BJ (cell line): ENCODE results near the gene DPP6. TPM values are rescaled to one million over a fixed set of nuclear protein-coding genes. Genes with fewer than 3 reads are reported as not detected.

Experiments used
- CTCF ChIA-PET: fragments of 350-600 bp; formaldehyde crosslinking; extraction: SDS; loops from one replicate; lab custom pipeline; 2021; ENCODE audit warnings: antibody characterized with exemption, inconsistent platforms; lab: Yijun Ruan, JAX
- POLR2A ChIA-PET: fragments of 300-600 bp; sonication (Branson Sonifier 250); formaldehyde crosslinking; extraction: SDS; loops from one replicate; lab custom pipeline; 2021; ENCODE audit warnings: antibody characterized with exemption; lab: Charles Lee
- DNase-seq: peaks from one replicate; pipeline ENCODE4 v3.0.0-alpha.2; 2011; ENCODE audit warnings: low read depth
- H3K27me3 ChIP-seq: 2 replicates; pipeline ENCODE4 v1.6.0; 2011; ENCODE audit warnings: low read length; ENCODE audit not compliant: control insufficient read depth, insufficient read depth
- H3K36me3 ChIP-seq: 2 replicates; pipeline ENCODE4 v1.5.1; 2011; ENCODE audit warnings: low read length; ENCODE audit not compliant: control insufficient read depth, insufficient read depth
- H3K4me3 ChIP-seq: 2 replicates; pipeline ENCODE4 v1.5.1; 2011; ENCODE audit warnings: low read depth, mild to moderate bottlenecking, control low read depth, low read length
- polyA plus RNA-seq: library from polyadenylated mRNA; depleted of rRNA; stranded (reverse); fragments of >200 nt; gene quantifications from 2 replicates; pipeline ENCODE4 v1.2.3, GENCODE V29; 2011
- TF ChIP-seq, protein P1 (sequence below): IDR thresholded peaks from 2 replicates; pipeline ENCODE4 v1.5.1; 2011; ENCODE audit warnings: low read depth, mild to moderate bottlenecking, control low read depth, inconsistent platforms, low read length, moderate library complexity; ENCODE audit not compliant: insufficient read depth

Gene DPP6
- polyA plus RNA-seq, 1 experiment: not detected

DNA sequence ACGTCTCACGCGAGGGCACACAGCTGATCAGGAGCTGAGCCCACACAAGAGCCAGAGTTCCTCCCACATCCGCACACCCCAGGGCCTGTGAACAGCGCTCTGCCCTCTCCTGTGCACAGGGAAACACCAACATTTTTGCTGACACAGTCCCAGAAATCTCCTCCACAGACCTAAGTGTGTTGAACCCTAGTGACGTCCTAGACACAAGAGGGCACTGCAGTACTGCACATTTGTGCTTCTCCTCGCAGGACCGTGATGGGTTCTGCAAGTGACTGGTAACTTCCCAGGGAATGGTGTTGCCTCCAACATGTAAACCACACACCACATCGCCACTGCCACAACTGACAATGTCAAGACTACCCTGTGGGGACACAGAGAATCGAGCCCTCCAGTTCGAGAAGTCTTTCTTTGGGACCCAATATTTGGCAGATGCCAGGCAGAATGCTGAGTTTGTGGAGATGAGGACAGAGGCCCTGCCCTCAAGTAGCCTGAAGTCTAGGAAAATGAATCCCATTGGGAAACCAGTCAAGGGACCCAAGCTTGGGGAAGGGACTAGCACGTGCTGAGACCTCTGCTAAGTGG, 780.5 kb downstream of the DPP6 start:
- no peak for DNase-seq
- POLR2A ChIA-PET: no interaction called here
- CTCF ChIA-PET: no interaction called here
- H3K36me3 ChIP-seq: no peaks in the 10 kb centered on the region
- no peaks in the 10 kb centered on the region for H3K27me3 ChIP-seq
- TF ChIP-seq, protein P1, sequence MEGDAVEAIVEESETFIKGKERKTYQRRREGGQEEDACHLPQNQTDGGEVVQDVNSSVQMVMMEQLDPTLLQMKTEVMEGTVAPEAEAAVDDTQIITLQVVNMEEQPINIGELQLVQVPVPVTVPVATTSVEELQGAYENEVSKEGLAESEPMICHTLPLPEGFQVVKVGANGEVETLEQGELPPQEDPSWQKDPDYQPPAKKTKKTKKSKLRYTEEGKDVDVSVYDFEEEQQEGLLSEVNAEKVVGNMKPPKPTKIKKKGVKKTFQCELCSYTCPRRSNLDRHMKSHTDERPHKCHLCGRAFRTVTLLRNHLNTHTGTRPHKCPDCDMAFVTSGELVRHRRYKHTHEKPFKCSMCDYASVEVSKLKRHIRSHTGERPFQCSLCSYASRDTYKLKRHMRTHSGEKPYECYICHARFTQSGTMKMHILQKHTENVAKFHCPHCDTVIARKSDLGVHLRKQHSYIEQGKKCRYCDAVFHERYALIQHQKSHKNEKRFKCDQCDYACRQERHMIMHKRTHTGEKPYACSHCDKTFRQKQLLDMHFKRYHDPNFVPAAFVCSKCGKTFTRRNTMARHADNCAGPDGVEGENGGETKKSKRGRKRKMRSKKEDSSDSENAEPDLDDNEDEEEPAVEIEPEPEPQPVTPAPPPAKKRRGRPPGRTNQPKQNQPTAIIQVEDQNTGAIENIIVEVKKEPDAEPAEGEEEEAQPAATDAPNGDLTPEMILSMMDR: no peak
- H3K4me3 ChIP-seq: no peak overlapping the region

DNA sequence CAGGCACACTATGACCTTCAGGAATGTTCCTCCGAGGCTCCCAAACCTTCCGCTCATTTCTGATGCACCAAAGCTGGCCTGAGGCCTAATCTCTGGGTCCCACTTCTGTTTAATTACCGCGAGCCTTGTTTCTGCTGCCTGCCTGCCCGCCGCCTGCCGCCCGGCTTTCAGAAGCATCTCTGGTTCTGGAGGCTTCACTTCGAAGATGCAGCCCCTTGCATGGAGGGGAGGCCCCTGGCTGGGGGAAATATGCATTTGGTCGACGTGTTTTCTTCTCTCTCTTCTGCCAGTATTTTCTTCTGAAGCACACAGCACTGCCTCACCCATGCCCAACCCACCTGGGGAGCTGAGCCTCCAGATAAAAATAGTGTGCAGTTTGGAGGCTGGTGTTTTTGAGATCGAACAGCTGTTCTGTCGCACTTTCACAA, 783.8 kb downstream of the DPP6 start:
- Histone ChIP-seq H3K4me3 (no peak overlapping the region), H3K36me3 (no peaks in the 10 kb centered on the region), H3K27me3 (no peaks in the 10 kb centered on the region)
- CTCF ChIA-PET: no interaction called here
- DNase-seq: no peak
- POLR2A ChIA-PET: no interaction called here
- TF ChIP-seq, protein P1: no peak

DNA sequence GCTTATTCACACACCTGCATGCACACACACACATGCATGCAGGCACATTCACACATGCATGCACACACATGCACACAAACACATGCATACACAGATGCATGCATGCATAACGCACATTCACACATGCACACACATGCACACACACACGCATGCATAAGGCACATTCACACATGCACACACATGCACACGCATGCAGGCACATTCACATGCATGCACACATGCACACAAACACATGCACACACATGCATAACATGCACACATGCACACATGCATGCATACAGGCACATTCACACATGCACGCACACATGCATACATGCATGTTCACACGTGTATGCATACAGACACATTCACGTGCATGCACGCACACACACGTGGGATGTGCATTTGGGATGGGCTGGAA, 784.9 kb downstream of the DPP6 start:
- TF ChIP-seq, protein P1: no peak
- H3K4me3 ChIP-seq: no peak overlapping the region
- ChIA-PET POLR2A (no interaction called here), CTCF (no interaction called here)
- no peaks in the 10 kb centered on the region for H3K36me3 ChIP-seq
- no peaks in the 10 kb centered on the region for H3K27me3 ChIP-seq
- DNase-seq: no peak

DNA sequence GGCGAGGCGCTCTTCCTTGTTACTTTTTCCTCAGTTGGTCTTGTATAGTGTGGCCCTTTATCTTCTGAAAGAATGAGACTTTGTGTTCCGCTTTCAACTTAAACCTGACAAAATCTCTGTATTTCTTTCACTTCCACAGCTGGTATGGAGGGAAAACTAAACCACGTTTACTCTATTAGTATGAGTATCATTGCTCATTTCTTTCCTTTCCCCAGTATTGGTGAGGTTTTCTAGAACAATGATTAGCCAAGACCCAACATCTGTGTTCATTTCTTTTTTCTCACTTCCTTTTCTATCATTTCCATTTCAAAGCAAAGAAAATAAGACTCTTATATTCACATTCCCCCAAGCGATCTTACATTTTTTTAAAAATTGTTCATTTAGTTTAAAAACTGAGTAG, 785.4 kb downstream of the DPP6 start:
- ChIA-PET CTCF (no interaction called here), POLR2A (no interaction called here)
- Histone ChIP-seq H3K36me3 (no peaks in the 10 kb centered on the region), H3K4me3 (no peak overlapping the region), H3K27me3 (no peaks in the 10 kb centered on the region)
- TF ChIP-seq, protein P1: no peak
- no peak for DNase-seq

DNA sequence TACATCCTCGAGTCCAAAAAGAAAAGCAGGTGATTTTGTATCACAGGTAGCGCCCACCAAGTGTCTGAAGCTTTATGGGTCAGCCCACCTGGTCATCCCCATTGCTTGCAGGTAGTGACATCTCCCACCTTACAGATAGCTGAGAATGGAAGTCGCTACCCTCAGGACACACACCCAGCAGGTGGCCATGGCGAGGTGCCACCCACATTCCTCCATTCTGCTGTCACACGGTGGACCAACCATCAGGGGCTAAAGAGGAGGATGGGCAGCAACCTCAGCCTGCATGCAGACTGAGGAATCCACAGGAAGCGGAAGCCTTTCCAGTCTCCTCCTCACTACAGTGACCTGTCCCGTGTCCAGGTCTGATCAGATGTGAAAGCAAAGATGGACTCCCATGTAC, 787.9 kb downstream of the DPP6 start:
- POLR2A ChIA-PET: no interaction called here
- CTCF ChIA-PET: no interaction called here
- no peak for DNase-seq
- H3K27me3 ChIP-seq: no peaks in the 10 kb centered on the region
- no peaks in the 10 kb centered on the region for H3K36me3 ChIP-seq
- TF ChIP-seq, protein P1: no peak
- H3K4me3 ChIP-seq: no peak overlapping the region
